HG03442 (cell line): ENCODE measurements around the gene ADGRV1.
"Not testable (repeated sequence)": the region's sequence is repeated elsewhere in the genome, so short reads cannot be mapped to it uniquely, and the experiment has no call there.

Experiments used
- ATAC-seq: cut with Tn5 transposase; IDR thresholded peaks from one replicate; pipeline ENCODE4 v1.9.1; 2021; ENCODE audit warnings: mild to moderate bottlenecking, moderate library complexity; ENCODE audit not compliant: unreplicated experiment

The ADGRV1 gene

DNA sequence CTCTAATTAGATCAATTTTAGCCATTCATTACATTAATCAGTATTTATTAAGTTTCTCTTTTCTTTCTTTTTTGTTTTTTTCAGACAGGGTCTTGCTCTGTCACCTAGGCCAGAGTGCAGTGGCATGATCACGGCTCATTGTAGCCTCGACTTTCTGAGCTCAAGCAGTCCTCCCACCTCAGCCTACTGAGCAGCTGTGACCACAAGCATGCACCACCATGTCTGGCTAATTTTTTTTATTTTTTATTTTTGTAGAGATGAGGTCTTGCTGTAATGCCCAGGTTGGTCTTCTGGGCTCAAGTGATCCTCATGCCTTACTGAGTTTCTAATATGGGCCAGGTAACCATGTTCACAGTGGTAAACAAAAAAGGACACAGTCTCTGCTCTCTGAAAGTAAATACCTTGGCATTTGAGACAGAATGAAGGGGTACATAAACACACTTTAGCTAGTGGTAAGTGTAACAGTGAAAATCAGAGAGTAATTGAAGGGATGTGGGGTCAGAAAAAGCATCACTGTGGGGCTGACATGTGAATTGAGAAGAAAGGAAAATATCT, 336.3 kb downstream of the ADGRV1 start:
- ATAC-seq: no peak

DNA sequence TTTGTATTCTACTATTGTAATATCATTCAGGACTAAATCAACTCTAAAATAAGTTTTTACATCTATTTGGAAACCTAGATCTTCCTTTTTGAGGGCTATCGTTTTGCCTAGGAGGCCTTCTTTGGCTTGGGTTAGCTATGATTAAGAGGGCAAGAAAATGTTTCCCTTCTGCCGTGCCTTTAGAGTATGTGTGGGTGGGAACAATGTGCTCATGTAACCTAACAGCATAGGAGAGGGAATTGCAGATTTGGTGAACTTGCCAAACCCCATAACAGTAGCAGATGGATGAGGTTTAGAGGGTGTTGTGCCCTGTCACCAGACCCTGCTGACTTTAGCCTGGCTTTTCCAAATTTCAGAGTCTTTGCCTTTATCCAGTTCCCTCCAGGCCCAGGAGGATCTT, 339.0 kb downstream of the ADGRV1 start:
- ATAC-seq: no peak

DNA sequence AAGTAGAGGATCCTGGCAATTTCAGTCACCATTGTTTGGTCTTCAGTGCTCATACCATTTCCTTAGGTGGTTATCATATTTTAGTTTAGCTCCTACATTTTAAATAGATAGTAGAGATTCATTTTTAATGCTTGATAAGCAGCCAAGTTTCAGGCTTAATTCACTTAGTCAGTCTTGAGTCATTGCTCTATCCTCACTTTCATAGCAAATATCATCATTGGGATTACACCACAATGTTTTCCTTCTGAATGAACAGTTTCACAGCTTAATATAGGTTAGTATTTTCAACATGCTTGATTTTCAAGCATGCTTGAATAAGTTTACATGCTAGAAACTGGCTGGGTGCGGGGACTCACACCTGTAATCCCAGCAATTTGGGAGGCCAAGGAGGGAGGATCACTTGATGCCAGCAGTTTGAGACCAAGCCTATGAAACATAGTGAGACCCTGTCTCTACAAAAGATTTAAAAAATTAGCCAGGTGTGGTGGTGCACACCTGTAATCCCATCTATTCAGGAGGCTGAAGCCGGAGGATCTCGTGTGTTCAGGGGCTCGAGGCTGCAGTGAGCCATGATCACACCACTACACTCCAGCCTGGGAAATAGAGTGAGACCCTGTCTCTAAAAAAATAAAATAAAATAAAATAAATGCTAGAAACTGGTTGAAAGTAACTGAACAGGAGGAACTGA, 339.9 kb downstream of the ADGRV1 start:
- ATAC-seq: no peak

DNA sequence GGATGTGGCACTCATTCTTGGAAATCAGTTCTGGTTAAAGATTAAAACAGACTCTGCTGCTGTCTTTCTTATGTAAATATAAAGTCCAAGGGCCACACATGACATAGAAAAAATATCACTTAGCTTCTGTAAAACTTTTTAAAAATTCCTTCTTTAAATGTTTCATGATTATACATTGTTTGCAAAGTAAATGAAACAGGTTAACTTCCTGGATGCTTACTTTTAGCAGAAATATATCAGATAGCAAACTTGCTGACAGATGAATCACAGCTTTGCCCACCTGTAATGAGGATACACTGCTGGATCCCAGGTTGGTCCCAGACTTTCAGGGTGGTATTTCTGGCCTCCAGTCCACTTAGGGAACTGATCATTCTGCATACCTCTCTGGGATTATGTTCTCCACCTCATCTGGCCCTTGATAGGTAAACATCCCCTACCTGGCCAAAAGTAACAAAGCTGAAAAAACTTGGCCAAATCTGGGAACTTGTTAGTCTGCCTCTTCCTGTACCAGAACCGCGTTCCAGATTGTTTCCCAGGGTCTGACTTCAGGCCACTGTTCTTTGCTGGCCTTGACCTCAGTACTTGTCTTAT, 340.5 kb downstream of the ADGRV1 start:
- ATAC-seq: no peak

DNA sequence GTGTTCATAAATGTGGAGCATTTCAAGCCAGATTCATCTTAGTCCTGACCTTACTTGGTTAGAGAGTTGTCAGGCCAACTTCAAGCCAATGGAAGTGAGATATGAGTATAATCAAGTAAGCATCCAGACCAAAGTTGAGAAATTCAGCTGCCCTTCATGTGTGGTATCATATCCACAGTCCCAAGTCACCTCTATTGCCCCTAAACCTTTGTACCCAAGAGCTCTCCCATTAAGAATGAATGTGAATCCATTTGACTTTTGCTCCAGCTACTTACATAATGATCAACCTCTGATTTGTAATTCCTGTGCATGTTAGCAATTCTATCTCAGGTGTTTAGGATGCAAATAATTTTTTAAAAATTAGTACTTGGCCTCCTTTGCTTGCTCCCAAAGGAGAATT, 342.7 kb downstream of the ADGRV1 start:
- ATAC-seq: no peak

DNA sequence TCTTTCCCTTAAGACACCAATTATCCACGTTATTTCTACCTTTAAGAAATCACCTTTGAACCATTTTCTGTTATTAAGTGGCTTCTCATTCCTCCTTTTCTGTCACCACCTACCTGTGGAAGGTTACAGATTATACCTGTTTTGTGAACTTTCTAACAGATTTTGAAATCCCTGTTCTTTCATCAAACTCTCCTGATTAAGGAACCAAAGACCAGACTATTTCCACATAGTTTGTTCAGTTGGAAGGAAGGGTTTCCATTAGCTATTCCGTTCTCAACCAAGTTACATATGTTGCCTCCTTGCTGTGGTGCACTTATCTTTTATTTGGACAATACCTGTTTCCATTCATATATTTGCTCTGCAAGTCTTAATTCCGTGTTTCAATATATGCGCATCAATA, 343.6 kb downstream of the ADGRV1 start:
- ATAC-seq: no peak

DNA sequence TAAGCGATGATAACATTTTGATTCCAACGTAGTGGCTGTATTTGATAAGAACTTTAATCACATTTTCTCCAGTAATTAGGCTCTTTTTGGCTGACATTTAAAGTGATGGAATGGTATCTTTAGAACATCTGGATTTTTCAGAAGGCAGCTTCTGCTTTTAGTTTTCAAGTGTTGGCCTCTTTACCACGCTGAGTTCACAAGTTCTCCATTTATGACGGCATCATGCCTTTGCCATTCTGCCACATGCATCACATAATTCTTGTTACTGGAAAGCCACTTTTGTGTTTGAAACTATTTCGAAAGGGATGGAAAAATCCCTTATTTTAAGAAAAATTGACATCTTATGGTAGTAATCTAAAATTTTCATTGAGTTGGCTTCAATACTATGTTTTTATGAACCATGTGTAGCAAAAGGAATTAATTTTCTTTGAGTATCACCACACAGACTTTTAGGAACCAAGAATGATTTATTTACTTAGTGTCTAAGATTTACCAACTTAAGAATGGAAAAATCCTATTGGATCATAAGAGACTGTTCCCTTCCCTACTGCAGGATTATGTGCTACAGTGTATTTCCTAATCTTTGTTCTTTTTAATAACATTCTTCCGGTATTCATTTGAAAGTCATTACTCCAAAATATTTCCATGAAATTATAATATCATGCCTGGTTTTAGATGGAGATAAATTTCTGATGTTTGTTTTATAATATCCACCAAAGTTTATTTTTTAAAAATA, 344.2 kb downstream of the ADGRV1 start:
- no peak for ATAC-seq

DNA sequence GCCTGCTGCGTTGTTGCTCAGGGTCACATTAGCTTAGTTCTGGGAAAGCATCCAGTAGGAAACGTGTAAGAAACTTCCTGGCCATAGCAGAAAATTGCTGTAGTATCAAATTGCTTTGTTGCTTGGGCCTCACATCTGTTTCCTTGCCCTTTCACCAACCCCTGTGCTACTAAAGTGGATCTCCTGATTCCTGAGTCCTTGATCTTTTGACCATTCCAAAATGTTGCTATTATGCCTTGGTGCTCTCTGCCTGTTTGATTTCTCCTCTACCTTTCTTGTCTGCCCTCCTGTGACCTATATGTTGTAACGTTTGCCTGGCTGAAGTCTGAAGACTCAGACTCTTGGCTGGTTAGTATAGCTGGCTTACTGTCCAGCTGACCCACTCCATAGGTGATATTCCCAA, 350.5 kb downstream of the ADGRV1 start:
- ATAC-seq: no peak

DNA sequence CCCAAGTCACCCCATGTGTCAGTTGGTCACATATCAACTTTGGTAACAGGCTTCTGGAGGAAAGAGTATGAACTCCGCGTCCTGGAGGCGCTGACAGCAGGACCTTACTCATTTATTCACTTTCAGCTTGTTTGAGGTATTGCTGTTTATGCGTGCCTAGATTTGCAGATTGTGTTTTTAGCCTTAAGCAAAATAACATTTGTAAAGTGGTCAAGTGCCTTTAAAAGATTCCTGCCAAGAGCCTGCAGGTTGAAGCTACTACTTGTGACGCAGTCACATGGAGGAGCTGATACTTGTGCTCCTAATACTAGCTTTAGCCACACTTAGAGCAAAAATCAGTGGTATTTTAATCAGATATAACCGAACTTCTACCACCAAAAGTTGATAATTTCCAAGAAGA, 351.3 kb downstream of the ADGRV1 start:
- no peak for ATAC-seq

DNA sequence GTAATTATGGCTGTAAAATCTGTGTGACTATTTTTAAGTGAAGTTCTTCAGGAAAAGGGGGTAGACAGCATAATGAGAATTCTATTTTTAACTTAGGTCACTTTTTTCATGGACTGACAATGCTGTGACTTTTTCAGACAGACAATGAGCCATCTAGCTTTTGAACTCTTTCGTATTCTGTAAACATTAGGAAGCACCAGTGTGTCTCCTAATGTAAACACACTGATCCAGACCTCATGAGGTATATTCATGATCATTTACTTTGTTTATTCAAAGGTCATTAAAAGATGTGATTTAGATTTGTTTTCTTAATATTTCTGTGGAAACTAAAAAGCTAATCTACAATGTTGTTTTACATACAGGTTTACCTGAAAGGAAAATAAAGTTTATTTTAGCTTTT, 352.6 kb downstream of the ADGRV1 start:
- ATAC-seq: no peak

DNA sequence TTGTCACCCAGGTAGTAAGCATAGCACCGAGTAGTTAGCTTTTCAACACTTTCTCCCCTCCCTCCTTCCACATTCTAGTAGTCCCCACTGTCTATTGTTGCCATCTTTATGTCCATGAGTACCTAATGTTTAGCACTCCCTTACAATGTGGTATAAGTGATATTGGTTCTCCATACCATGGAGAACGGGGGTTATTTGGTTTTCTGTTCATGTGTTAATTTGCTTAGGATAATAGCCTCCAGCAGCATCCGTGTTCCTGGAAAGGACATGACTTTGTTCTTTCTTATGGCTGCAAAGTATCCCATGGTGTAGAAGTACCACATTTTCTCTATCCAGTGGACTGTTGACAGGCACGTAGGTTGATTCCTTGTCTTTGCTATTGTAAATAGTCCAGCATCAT, 353.9 kb downstream of the ADGRV1 start:
- no peak for ATAC-seq

DNA sequence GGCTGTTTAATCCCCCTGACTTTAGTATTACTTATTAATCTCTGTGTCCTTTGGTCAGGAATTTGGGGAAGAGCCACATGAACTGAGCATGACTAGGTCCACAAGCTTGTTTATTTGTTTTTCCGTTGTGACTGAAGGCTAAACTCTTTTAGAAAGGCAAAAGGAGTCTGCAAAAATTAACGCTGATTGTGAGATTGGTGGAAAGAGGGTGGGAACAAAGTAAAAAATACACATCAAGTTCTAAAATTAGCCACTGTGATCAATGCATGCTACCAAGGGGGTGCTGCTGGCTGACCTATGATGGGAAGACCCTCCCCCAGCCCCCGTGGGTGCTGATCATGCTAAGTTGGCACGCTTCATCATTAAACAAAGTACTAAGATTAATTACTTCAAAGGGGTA, 356.8 kb downstream of the ADGRV1 start:
- ATAC-seq: no peak

DNA sequence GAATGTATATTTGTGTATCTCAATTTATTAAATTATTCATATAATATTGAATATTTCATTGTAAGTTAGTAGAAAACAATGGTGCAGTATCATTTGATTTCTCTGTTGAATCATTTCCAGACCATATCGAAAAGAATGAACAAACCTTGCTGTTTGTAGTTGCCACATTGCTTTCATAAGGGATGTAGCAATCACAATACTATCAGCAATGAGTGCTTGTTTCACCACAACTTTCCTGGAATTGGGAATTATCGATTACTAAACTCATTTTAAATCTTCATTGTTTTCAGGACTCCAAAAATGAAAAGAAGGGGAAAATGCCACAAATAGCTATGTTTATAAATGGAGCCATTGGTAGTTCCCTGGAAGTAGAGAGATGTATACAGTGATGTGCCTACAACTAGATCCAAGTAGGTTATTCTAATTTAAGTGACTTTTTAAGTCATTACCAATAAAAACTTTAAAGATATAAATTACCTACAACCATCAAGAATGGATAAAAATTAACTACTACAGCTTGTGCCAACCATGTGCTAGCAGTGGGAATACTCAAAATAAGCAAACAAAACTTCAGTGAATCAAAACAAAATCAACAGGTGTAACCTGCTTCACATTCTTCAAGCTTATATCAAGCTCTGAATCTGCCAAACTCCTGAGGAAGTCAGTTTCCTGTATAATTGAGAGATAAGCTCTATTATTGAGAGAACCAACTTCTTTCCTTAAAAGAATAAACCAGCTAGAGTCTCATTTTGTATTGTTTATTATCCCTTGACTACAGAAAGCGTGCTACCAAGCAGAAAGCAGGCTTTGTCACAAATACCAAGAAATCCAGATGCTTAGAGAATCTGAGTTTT, 358.6 kb downstream of the ADGRV1 start:
- no peak for ATAC-seq

DNA sequence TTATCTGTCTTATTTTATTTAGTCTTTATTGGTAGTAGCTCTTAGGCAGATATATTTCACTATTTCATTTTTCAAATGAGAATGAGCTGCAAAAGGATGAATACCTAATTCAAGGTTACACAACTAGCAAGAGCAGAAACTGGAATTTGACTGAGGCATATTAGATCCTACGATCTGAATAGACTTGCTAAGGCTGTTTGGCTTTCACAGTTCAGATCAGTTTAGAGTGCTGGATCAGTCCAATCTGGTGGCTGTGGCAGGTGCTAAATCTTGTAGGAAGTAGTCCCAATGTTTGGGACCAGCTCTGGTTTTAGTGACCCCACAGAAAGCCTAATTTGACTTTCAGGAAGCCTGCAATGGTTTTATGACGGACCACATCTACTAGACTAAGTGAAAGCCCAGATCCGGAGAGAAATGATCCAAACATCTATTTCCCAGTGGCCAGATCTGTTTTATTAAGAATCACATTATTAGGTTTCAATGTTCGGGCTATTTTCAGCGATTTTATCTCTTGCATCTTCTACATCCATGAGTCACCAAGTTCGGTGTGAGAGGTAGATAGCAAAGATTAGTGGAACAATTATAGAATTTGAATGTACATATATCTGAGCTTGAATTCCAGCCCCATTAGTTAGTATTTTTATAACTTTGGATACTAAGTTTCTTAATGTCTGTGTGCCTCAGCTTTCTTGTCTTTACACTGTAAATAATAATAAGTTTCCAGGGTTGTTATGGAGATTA, 359.5 kb downstream of the ADGRV1 start:
- no peak for ATAC-seq

DNA sequence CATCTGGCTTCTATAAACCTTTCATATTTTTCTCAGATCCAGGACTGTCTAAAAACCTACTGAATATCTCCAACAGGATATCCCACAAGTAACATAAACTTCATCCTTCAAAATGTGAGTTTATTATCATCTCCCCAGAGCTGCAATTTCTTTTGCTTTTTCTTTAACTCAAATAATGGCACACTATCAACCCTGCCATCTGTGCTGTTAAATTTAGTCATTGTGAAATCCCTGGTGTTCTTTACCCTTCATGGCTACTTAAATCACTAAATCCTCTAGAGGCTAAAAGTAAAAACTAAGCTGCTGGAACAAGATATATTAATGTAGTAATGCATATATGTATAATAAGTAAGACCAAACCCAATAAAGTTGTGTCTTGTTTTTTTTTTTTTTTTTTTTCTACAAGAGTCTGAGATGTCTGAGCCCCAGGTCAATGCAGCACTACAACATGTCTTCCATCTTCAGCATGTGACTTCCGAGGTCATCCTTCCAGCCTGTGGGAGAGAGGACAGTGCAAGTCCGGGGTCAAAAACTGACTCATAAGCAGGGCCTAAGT, 362.9 kb downstream of the ADGRV1 start:
- no peak for ATAC-seq

DNA sequence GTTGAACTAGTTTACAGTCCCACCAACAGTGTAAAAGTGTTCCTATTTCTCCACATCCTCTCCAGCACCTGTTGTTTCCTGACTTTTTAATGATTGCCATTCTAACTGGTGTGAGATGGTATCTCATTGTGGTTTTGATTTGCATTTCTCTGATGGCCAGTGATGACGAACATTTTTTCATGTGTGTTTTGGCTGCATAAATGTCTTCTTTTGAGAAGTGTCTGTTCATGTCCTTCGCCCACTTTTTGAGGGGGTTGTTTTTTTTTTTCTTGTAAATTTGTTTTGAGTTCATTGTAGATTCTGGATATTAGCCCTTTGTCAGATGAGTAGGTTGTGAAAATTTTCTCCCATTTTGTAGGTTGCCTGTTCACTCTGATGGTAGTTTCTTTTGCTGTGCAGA, 365.6 kb downstream of the ADGRV1 start:
- not testable (repeated sequence) for ATAC-seq

DNA sequence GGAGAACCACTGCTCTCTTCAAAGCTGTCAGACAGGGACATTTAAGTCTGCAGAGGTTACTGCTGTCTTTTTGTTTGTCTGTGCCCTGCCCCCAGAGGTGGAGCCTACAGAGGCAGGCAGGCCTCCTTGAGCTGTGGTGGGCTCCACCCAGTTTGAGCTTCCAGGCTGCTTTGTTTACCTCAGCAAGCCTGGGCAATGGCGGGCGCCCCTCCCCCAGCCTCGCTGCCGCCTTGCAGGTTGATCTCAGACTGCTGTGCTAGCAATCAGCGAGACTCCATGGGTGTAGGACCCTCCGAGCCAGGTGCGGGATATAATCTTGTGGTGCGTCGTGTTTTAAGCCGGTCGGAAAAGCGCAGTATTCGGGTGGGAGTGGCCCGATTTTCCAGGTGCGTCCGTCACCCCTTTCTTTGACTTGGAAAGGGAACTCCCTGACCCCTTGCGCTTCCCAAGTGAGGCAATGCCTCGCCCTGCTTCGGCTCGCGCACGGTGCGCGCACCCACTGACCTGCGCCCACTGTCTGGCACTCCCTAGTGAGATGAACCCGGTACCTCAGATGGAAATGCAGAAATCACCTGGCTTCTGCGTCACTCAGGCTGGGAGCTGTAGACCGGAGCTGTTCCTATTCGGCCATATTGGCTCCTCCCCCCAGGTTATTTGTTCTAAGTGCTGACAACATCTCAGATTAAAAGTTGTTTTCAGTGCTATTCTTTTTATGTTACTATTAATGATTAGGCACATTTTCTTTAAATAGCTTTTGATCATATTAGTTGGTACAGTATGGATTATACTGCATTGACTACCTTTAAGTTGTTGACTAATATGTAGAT, 370.6 kb downstream of the ADGRV1 start:
- not testable (repeated sequence) for ATAC-seq

DNA sequence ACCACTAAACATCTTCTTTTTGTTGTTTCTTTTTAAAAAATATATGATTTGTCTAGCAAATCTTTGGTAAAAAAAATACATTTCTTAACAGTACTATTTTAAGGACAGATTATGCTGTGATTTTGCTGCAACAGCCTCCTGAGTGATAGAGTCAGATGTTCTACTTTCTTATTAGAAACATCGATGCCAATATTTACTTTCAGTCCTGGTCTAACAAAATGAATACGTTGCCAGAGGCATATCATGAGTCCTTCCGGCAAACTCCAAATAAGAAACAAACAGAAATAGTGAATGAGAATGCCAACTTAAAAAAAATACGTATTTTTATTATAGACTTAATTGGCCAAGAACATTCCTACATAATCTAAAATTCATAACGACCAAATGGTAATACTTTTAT, 371.5 kb downstream of the ADGRV1 start:
- no peak for ATAC-seq

DNA sequence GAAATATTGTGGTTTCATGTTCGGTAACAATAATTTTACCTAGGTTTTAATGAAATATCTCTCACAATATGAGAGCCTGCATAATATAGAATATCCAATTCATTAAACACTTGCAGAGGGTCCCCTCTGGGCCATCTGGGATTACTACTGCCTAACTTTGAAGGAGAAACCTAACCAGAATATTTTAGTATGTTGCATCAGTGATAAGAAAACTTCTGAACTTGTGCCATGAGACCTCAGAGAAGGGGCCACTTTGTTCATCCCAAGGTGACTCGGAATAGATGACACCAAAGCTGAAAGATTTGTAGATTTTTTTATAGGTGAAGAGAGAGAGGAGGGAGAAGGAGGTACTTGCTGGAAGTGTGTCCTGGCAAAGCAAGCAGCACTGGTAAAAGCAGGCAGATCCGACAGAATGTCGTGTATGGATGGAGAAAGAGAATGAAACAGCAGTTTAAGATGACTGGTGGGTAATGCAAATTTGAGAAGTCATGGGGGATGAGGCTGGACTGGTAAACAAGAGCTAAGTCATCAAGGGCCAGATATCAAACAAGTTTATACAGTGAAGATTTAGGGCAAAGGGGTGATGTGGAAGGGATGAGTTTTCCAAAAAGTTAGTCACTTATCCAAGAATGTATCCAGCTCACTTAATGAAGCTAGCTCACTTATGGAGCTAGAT, 372.3 kb downstream of the ADGRV1 start:
- no peak for ATAC-seq
